ENCODE measurements around the gene RABEP2. TPM values are rescaled to one million over a fixed set of nuclear protein-coding genes. Genes with fewer than 3 reads are reported as not detected.

RABEP2 gene
- total RNA-seq, 1 experiment from 2014 or later, result 8.1 TPM

Other genes starting within 250 kb of the RABEP2 start
- gene EIF3C, start 213.8 kb downstream of the RABEP2 start, total RNA-seq (2014; rRNA removed; shearing (Covaris generic)), result 27.7 and 80.9 TPM in 2 replicates
- gene NPIPB9, start 173.5 kb downstream of the RABEP2 start, total RNA-seq (2014; rRNA removed; shearing (Covaris generic)), result not detected in 2 replicates
- 17.9 and 29.7 TPM in 2 replicates for gene ATXN2L, start 102.2 kb downstream of the RABEP2 start, total RNA-seq (2014; rRNA removed; shearing (Covaris generic))
- 99.1 and 109 TPM in 2 replicates for gene TUFM, start 78.9 kb downstream of the RABEP2 start, total RNA-seq (2014; rRNA removed; shearing (Covaris generic))
- gene SH2B1, start 61.4 kb downstream of the RABEP2 start, total RNA-seq (2014; rRNA removed; shearing (Covaris generic)), result 8.3 and 11.2 TPM in 2 replicates
- gene ATP2A1, start 46.8 kb downstream of the RABEP2 start, total RNA-seq (2014; rRNA removed; shearing (Covaris generic)), result 0.20 TPM in 1 of 2 replicates, not detected in the other
- gene CD19, start 6.7 kb upstream of the RABEP2 start, total RNA-seq (2014; rRNA removed; shearing (Covaris generic)), result not detected in 2 replicates
- gene NFATC2IP, start 25.7 kb upstream of the RABEP2 start, total RNA-seq (2014; rRNA removed; shearing (Covaris generic)), result 15.7 and 15.9 TPM in 2 replicates
- gene SPNS1, start 49.5 kb upstream of the RABEP2 start, total RNA-seq (2014; rRNA removed; shearing (Covaris generic)), result 23.2 and 24.9 TPM in 2 replicates
- 0.20 and 0.84 TPM in 2 replicates for gene LAT, start 59.8 kb upstream of the RABEP2 start, total RNA-seq (2014; rRNA removed; shearing (Covaris generic))